GM21447 (cell line): ENCODE results near the gene SERPINA9.
"Not testable (repeated sequence)": the region's sequence is repeated elsewhere in the genome, so short reads cannot be mapped to it uniquely, and the experiment has no call there.

Experiments
- ATAC-seq: cut with Tn5 transposase; IDR thresholded peaks from one replicate; pipeline ENCODE4 v1.9.1; 2021; ENCODE audit not compliant: unreplicated experiment

The SERPINA9 gene

GRCh38 chr14:94476023-94476422 is at the start of gene SERPINA9:
SERPINA9 (minus strand) TSS chr14:94476197; CDS start chr14:94469840, 6,357 bp downstream.
- no peak for ATAC-seq

GRCh38 chr14:94524093-94524492 is 48.1 kb upstream of the SERPINA9 start:
- no peak for ATAC-seq

- ATAC-seq: no peak
Observed at GRCh38 chr14:94523265-94523664, 47.3 kb upstream of the SERPINA9 start.

GRCh38 chr14:94522115-94522724 is 46.2 kb upstream of the SERPINA9 start:
- ATAC-seq: no peak

GRCh38 chr14:94521375-94522114 is 45.5 kb upstream of the SERPINA9 start:
- ATAC-seq: no peak

GRCh38 chr14:94517641-94518257 is 41.8 kb upstream of the SERPINA9 start:
- no peak for ATAC-seq

- no peak for ATAC-seq
Observed at GRCh38 chr14:94517248-94517640, 41.2 kb upstream of the SERPINA9 start.

- ATAC-seq: no peak
Observed at GRCh38 chr14:94515856-94516255, 39.9 kb upstream of the SERPINA9 start.

GRCh38 chr14:94515426-94515825 is 39.4 kb upstream of the SERPINA9 start:
- no peak for ATAC-seq

GRCh38 chr14:94514351-94514750 is 38.4 kb upstream of the SERPINA9 start:
- ATAC-seq: no peak

GRCh38 chr14:94510481-94510880 is 34.5 kb upstream of the SERPINA9 start:
- not testable (repeated sequence) for ATAC-seq

- no peak for ATAC-seq
Observed at GRCh38 chr14:94509356-94509755, 33.4 kb upstream of the SERPINA9 start, which contains the start of gene SERPINA12. SERPINA12 (minus strand) TSS chr14:94509469; CDS start chr14:94498397, 11,072 bp downstream.

GRCh38 chr14:94505641-94506040 is 29.6 kb upstream of the SERPINA9 start:
- ATAC-seq: no peak

GRCh38 chr14:94505206-94505605 is 29.2 kb upstream of the SERPINA9 start:
- no peak for ATAC-seq

- no peak for ATAC-seq
Observed at GRCh38 chr14:94501588-94502516, 25.9 kb upstream of the SERPINA9 start.

- no peak for ATAC-seq
Observed at GRCh38 chr14:94500264-94500663, 24.3 kb upstream of the SERPINA9 start.

GRCh38 chr14:94499673-94500072 is 23.7 kb upstream of the SERPINA9 start:
- ATAC-seq: no peak

- no peak for ATAC-seq
Observed at GRCh38 chr14:94498215-94498614, 22.2 kb upstream of the SERPINA9 start.

- ATAC-seq: no peak
Observed at GRCh38 chr14:94494085-94494484, 18.1 kb upstream of the SERPINA9 start.

GRCh38 chr14:94491511-94491910 is 15.5 kb upstream of the SERPINA9 start:
- ATAC-seq: no peak

- ATAC-seq: no peak
Observed at GRCh38 chr14:94489336-94489735, 13.3 kb upstream of the SERPINA9 start.
